BLaER1 (cell line): Measurements from ENCODE around the gene RNF5.
"Not testable (repeated sequence)": the region's sequence is repeated elsewhere in the genome, so short reads cannot be mapped to it uniquely, and the experiment has no call there.

Source experiments
- H3K27ac ChIP-seq: shearing (Covaris generic); formaldehyde crosslinking; 2 replicates; pipeline ENCODE4 v1.8.1; 2022
- H3K27me3 ChIP-seq: shearing (Covaris generic); formaldehyde crosslinking; 2 replicates; pipeline ENCODE4 v1.8.1; 2022
- H3K36me3 ChIP-seq: shearing (Covaris generic); formaldehyde crosslinking; 2 replicates; pipeline ENCODE4 v1.8.1; 2022
- H3K4me1 ChIP-seq: shearing (Covaris generic); formaldehyde crosslinking; 2 replicates; pipeline ENCODE4 v1.8.1; 2022
- H3K4me2 ChIP-seq: shearing (Covaris generic); formaldehyde crosslinking; 2 replicates; pipeline ENCODE4 v1.8.1; 2022
- H3K4me3 ChIP-seq: shearing (Covaris generic); formaldehyde crosslinking; 2 replicates; pipeline ENCODE4 v1.8.1; 2022
- H3K9ac ChIP-seq: shearing (Covaris generic); formaldehyde crosslinking; 2 replicates; pipeline ENCODE4 v1.8.1; 2022
- H3K9me3 ChIP-seq: shearing (Covaris generic); formaldehyde crosslinking; 2 replicates; pipeline ENCODE4 v1.8.1; 2022
- H4K20me1 ChIP-seq: shearing (Covaris generic); formaldehyde crosslinking; 2 replicates; pipeline ENCODE4 v1.8.1; 2022
- Cebpa-rat ChIP-seq: shearing (Covaris generic); IDR thresholded peaks from 2 replicates; pipeline ENCODE4 v1.8.1; 2022

Gene RNF5

DNA sequence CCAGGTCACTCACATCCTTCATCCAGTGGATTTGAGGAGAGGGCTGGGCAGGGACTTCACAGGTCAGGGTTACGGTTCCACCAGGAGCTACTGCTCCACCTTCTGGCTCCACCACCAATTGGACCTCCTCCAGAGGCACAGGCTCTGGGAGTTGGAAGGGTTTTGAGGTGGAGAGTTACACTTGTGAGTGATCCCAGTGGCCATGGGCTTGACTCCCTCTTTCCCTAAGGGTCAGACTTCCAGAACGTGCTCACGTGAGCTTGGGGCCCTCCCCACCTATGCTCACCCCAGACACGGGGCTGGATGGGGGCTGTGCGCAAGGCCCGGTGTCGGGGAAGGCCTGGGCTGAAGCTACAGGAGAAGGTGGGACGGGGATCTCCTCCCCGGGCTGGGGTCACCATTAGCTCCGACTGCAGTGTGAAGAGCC, 4.4 kb downstream of the RNF5 start:
- no peak for TF ChIP-seq Cebpa-rat
- H3K4me1 ChIP-seq: peaks cover 37% of the 10 kb centered on the region
- H3K9ac ChIP-seq: peak overlapping the region; percentile 41; the same call in 1 of the 2 replicates
- H3K4me3 ChIP-seq: no peak overlapping the region
- no peaks in the 10 kb centered on the region for H3K9me3 ChIP-seq
- H3K27me3 ChIP-seq: no peaks in the 10 kb centered on the region
- no peaks in the 10 kb centered on the region; the same call in 1 of the 2 replicates for H4K20me1 ChIP-seq
- peaks cover 69% of the 10 kb centered on the region for H3K36me3 ChIP-seq
- peak overlapping the region; percentile 37; the same call in 1 of the 2 replicates for H3K27ac ChIP-seq
- no peak overlapping the region for H3K4me2 ChIP-seq

DNA sequence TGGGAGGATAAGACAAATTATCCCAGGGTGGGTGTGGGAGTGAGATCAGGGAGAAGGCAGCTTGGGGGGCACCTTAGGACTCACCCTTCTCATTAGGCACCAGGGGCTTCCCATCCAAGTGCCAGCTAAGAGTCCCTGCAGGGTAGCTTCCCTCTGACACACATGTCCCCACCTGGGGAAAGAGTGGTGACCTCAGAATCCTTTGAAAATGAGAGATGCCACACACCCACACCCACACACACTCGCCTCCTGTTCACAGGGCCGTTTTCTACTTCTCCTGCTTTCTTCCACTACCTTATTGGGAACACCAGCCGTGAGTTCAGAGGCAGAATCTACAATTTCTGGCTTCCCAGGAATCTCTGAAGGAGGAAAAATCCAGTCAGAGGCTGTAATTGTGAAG, 4.8 kb downstream of the RNF5 start:
- TF ChIP-seq Cebpa-rat: no peak
- Histone ChIP-seq H3K4me1 (peaks cover 42% of the 10 kb centered on the region), H3K27me3 (no peaks in the 10 kb centered on the region), H3K27ac (peak overlapping the region; percentile 37; the same call in 1 of the 2 replicates), H3K9me3 (no peaks in the 10 kb centered on the region), H3K36me3 (peaks cover 74% of the 10 kb centered on the region), H3K4me2 (no peak overlapping the region), H4K20me1 (no peaks in the 10 kb centered on the region; the same call in 1 of the 2 replicates), H3K9ac (peak overlapping the region; percentile 41; the same call in 1 of the 2 replicates), H3K4me3 (no peak overlapping the region)

DNA sequence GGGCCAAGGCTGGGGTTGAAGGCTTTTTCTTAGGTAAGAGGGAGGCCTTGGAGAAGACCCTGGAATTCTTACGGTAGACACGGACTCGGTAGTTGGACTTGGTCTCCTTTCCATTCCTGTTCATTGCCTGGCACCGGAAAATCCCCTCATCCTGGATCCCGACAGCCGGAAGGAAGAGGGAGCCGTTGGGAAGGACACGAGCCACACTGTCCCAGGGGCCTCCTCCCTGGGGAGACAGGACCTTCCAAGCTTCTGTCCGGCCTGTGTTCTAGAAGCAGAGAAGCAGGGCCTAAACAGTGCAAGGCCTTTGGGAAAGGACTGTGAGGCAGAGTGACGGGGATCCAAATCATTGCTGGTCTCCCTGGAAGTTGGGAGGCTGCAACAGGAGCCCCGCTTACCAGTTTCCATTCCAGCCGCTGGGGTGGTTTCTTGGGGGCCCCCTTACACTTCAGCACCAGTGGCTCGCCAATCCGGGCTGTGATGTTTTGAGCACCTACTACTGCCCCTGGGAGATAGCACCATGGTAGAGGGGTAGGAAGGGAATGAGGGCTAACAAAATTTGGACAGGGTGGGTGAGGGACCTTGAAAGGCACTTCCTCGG, 5.4 kb downstream of the RNF5 start:
- H3K4me1 ChIP-seq: peaks cover 47% of the 10 kb centered on the region
- no peak for TF ChIP-seq Cebpa-rat
- H3K36me3 ChIP-seq: peaks cover 78% of the 10 kb centered on the region
- H3K9ac ChIP-seq: peak overlapping the region; percentile 41; the same call in 1 of the 2 replicates
- no peak overlapping the region for H3K4me2 ChIP-seq
- 0 out of 2 replicates have a peak overlapping the region, but pooled peaks have one; percentile 13 for H3K27ac ChIP-seq
- no peaks in the 10 kb centered on the region for H3K9me3 ChIP-seq
- no peak overlapping the region for H3K4me3 ChIP-seq
- H3K27me3 ChIP-seq: no peaks in the 10 kb centered on the region
- H4K20me1 ChIP-seq: no peaks in the 10 kb centered on the region; the same call in 1 of the 2 replicates

DNA sequence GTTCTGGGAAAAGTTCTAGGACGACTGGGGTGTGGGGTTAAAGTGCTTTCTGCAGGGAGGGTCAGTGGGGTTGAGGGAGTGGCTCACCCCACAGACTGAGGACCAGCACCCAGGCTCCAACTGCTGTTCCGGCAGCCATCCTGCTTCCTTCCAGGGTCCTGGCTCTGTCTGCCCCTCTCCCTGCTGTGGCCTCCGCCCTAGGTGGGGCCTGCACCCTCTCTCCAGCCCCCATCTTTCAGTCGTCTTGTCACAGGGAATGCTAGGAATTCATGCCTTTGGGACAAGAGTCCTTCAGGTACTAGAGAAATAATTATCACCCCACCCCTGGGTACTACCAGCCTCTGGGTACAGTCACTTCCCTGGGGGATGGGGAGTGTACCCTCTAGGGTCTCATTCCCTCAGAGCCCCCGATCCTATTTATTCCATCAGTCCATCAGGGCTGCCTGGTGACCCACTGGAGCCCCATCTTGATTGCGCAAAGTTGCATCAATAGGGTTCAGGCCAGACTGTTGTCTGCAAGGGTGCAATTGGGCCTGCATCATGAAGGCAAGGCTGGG, 6.0 kb downstream of the RNF5 start, which contains the start of gene AGER:
AGER (minus strand) TSS at position 170 of the 557 bp plus-strand sequence; CDS start at position 139, 31 bp downstream.
- H3K36me3 ChIP-seq: peaks cover 78% of the 10 kb centered on the region
- H3K4me2 ChIP-seq: no peak within 1 kb of the TSS
- peak within 1 kb of the TSS; percentile 37; the same call in 1 of the 2 replicates for H3K27ac ChIP-seq

DNA sequence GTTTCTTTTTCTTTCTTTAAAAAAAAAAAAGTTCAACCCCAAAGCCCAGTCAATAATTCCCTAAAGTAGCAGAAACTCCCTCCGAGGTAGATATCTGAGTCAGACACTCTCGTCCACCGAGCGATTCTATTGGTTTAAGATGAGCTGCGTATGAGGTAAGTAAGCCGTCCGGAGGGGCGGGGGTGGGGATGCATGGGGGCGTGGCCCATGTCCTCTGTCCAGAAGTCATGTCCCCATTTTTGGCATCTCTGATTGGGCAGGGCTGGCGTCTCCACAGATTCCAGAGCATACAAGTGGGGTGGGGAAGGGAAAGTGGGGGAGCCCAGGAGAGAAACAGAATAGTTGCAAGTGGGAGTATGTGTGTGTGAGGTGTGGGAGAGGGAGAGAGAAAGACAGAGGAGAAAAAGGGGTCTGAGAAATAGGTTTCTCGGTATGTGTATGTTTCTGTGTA, 7.5 kb downstream of the RNF5 start:
- H3K4me2 ChIP-seq, H4K20me1 ChIP-seq, H3K4me3 ChIP-seq, H3K9me3 ChIP-seq, H3K9ac ChIP-seq, H3K27ac ChIP-seq, H3K27me3 ChIP-seq: not testable (repeated sequence)
- peaks cover 63% of the 10 kb centered on the region for H3K36me3 ChIP-seq
- H3K4me1 ChIP-seq: peaks cover 35% of the 10 kb centered on the region

More for the DNA sequence above, 6.0 kb downstream of the RNF5 start, which contains the start of gene AGER:
- H3K4me1 ChIP-seq: peaks cover 48% of the 10 kb centered on the region
- TF ChIP-seq Cebpa-rat: no peak
- no peaks in the 10 kb centered on the region for H3K27me3 ChIP-seq
- H3K4me3 ChIP-seq: no peak within 1 kb of the TSS
- no peaks in the 10 kb centered on the region for H3K9me3 ChIP-seq
- H4K20me1 ChIP-seq: no peaks in the 10 kb centered on the region; the same call in 1 of the 2 replicates
- peak within 1 kb of the TSS; percentile 41; the same call in 1 of the 2 replicates for H3K9ac ChIP-seq

DNA sequence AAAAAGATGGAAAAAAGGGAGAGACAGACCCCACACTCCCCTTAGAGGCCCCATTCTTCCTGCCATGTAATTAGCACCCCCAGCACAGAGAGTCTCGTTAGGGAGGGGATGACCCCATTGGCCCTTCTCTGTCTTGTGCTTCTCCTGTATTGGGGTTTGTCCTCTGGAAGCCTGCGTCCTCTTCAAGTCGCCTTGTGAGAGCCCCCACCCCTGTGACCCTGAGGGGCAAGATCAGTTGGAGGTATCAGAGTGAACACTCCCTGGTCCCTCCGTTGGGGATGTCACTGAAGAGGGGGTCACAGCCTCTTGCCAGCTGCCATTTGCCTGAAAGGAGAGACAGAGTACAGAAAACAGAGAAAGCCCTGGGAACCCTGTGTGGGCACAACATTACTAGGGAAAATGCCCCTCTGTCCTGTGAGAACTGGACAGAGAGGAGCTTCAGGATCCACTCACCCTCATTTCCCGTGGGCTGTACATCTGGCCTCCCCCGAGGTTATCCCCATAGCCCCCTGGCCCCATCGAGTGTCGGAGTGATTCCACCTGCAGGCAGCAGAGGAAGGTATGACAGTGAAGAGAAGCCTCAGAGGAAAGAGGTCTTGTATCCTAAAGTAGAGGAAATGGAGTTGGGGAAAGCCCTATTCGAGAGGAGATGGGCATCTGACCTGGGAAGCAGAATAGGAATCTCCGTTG, 8.1 kb downstream of the RNF5 start:
- H3K4me2 ChIP-seq: peak overlapping the region; percentile 98
- H3K4me1 ChIP-seq: peaks cover 39% of the 10 kb centered on the region
- not testable (repeated sequence) for H3K4me3 ChIP-seq, H3K9me3 ChIP-seq, H4K20me1 ChIP-seq, H3K27me3 ChIP-seq
- peaks cover 57% of the 10 kb centered on the region for H3K36me3 ChIP-seq
- H3K9ac ChIP-seq: peak overlapping the region; percentile 46
- H3K27ac ChIP-seq: peak overlapping the region; percentile 32

DNA sequence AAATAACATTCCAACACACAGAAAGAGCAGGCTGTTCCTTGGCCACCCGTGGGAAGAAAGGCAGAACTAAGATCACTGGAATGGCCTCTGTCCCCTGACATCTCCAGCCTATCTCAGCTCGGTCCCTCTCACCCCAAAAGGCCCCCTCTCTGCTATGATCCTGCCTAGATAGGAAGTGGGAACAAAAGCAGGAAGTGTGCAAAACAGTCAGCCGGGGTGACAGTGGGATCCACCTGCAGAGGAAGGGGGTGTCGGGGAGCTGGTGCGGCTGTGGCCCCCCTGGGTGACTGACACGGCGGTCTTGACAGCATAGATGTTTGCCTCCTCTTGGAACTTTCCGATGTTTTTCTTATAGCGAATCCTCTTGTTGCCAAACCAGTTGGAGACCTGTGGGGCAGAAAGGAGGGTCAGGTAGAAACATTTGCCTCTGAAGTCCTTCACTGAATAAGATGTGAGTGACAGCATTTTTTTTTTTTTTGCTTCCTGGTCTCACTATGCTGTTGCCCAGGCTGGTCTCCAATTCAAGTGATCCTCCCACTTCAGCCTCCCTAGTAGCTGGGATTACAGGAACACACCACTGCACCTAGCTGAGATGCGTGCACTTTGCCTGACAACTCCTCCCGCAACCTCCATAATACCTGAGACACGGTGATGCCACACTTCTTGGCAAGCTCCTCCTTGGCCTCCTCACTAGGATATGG, 9.0 kb downstream of the RNF5 start:
- peaks cover 48% of the 10 kb centered on the region for H3K4me1 ChIP-seq
- no peak overlapping the region for H3K4me3 ChIP-seq
- peaks cover 49% of the 10 kb centered on the region for H3K36me3 ChIP-seq
- no peaks in the 10 kb centered on the region for H3K27me3 ChIP-seq
- peak overlapping the region; percentile 98 for H3K4me2 ChIP-seq
- peak overlapping the region; percentile 46 for H3K9ac ChIP-seq
- no peaks in the 10 kb centered on the region; the same call in 1 of the 2 replicates for H4K20me1 ChIP-seq
- TF ChIP-seq Cebpa-rat: no peak
- H3K27ac ChIP-seq: peak overlapping the region; percentile 32
- no peaks in the 10 kb centered on the region for H3K9me3 ChIP-seq

DNA sequence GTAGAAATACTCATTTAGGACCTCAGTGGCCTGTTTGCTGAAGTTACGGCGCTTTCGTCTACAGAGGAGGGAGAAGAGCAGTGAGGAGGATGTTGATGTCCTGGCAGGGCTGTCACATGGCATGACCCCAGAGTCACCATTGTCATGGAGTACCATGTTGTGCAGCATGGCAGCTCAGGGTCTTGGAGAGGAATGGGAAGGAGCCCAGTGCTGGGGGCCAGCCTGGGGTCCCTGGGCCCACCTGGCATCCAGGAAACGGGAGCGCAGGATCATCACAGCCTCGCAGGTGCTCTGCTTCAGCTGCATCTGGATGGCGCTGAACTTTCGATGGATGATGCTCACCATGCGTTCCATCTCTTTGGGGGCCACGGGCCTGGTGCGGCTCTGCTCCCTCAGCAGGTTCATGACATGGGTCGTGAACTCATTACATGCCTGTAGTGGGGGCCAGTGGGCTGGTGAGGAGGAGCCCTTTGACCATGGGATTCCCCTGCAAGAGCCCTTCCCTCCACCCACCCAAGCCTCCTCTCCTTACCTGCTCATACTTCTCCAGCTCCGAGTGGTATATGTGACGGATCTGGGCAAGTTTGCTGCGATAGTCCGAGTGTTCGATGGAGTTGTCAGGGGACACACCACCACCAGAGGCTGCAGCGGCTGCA, 9.6 kb downstream of the RNF5 start:
- H4K20me1 ChIP-seq, H3K27me3 ChIP-seq, H3K9me3 ChIP-seq: not testable (repeated sequence)
- Histone ChIP-seq H3K9ac (peak overlapping the region; percentile 95), H3K27ac (peak overlapping the region; percentile 94; the same call in 1 of the 2 replicates), H3K4me2 (peak overlapping the region; percentile 98), H3K4me3 (peak overlapping the region; percentile 80; the same call in 1 of the 2 replicates), H3K4me1 (peaks cover 52% of the 10 kb centered on the region), H3K36me3 (peaks cover 42% of the 10 kb centered on the region)
